GM21390 (cell line): ENCODE results near the gene CCDC141.
A peak's percentile ranks its signal among the peaks of the same experiment; 100 is the strongest.
"Not testable (repeated sequence)": the region's sequence is repeated elsewhere in the genome, so short reads cannot be mapped to it uniquely, and the experiment has no call there.

Experiments
- ATAC-seq: cut with Tn5 transposase; IDR thresholded peaks from one replicate; pipeline ENCODE4 v1.9.1; 2021; ENCODE audit not compliant: unreplicated experiment

CCDC141 gene, protein sequence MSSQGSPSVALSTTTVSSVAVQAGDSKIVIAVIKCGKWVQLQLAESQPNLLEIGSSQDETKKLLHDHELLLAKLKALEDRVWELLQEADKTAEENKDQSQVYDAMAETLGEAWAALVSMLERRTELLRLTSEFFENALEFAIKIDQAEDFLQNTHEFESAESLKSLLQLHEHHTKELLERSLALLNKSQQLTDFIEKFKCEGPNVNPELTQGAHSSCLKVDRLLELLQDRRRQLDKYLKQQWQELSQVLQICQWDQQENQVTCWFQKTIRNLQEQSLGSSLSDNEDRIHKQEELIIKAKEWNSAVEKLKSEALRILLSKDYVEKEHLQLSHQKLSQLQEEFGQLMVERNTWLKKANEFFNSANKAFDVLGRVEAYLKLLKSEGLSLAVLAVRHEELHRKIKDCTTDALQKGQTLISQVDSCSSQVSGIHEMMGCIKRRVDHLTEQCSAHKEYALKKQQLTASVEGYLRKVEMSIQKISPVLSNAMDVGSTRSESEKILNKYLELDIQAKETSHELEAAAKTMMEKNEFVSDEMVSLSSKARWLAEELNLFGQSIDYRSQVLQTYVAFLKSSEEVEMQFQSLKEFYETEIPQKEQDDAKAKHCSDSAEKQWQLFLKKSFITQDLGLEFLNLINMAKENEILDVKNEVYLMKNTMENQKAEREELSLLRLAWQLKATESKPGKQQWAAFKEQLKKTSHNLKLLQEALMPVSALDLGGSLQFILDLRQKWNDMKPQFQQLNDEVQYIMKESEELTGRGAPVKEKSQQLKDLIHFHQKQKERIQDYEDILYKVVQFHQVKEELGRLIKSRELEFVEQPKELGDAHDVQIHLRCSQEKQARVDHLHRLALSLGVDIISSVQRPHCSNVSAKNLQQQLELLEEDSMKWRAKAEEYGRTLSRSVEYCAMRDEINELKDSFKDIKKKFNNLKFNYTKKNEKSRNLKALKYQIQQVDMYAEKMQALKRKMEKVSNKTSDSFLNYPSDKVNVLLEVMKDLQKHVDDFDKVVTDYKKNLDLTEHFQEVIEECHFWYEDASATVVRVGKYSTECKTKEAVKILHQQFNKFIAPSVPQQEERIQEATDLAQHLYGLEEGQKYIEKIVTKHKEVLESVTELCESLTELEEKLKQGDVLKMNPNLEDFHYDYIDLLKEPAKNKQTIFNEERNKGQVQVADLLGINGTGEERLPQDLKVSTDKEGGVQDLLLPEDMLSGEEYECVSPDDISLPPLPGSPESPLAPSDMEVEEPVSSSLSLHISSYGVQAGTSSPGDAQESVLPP (N-terminal part only)

DNA sequence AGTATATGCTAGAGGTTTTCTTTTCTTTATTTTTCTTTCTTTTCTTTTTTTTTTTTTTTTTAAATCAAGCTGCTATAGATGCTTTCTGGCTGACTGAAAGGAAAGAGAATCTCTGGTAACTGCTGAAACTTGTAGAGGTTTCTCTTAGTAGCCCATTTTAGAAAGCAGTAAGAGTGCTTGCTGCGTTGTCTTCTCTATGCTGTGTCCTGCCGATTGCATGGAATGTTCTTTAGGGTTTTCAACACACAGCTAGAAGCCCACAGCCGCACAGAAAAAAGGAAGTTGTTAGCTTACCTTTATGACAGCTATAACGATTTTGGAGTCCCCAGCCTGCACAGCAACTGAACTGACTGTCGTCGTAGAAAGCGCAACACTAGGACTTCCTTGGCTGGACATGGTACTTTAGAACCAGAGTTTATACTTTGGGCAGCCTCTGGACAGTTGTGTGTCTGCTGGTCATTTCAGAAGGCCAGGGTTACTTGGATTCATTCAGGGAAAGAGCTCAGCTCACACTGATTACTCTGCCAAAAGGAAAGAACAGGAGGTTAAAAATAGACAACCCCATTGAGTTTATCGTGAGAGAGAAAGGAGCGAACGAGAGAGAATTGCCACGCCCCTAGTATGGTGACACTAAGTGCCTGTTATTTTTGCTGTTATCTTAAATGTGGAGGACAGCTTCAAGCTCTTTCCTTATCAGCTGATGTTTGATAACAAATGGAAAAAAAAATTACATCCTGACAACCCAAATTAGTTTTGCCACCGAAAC, at the start of gene CCDC141:
TSS of gene CCDC141 (minus strand) at position 592 of the 766 bp plus-strand sequence. CDS start at position 396, 196 bp downstream.
- peak; percentile 66 for ATAC-seq

GRCh38 chr2:179098080-179098689, 48.2 kb upstream of the CCDC141 start:
- no peak for ATAC-seq

GRCh38 chr2:179097131-179097530, 47.2 kb upstream of the CCDC141 start:
- no peak for ATAC-seq

DNA sequence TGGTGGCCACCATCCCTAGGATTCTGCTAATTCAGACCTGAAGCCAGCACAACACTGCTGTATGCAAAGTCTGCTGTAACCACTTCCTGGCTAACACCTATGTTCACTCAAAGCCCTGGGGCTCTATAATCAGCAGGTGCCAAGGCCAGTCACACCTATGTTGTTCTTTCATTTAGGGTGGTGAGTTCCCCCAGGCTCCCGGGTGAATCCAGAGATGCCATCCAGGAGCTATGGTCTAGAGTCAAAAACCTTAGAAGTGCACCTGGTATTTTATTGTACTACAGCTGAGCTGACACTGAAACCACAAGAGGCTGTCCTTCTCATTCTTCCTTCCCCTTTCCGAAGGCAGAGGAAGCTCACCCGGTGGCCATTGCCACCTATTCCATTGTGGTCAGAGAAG, 46.2 kb upstream of the CCDC141 start:
- peak; percentile 98 for ATAC-seq

DNA sequence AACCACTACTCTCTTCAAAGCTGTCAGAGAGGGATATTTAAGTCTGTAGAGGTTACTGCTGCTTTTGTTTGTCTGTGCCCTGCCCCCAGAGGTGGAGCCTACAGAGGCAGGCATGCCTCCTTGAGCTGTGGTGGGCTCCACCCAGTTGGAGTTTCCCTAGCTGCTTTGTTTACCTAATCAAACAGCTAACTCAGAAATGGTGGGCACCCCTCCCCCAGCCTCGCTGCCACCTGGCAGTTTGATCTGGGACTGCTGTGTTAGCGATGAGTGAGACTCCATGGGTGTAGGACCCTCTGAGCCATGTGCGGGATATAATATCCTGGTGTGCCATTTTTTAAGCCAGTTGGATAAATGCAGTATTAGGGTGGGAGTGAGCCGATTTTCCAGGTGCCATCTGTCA, 43.0 kb upstream of the CCDC141 start:
- ATAC-seq, result not testable (repeated sequence)

DNA sequence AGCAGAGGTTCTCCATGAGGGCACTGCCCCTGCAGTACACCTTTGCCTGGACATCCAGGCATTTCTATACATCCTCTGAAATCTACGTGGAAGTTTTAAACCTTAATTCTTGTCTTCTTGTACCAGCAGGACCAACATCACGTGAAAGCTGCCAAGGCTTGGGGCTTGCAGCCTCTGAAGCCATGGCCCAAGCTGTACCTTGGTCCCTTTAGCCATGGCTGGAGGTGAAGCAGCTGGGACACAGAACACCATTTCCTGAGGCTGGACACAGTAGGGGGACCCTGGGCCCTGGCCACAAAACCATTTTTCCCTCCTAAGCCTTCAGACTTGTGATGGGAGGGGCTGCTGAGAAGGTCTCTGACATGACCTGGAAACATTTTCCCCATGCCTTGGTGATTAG, 32.8 kb upstream of the CCDC141 start:
- ATAC-seq, result no peak

DNA sequence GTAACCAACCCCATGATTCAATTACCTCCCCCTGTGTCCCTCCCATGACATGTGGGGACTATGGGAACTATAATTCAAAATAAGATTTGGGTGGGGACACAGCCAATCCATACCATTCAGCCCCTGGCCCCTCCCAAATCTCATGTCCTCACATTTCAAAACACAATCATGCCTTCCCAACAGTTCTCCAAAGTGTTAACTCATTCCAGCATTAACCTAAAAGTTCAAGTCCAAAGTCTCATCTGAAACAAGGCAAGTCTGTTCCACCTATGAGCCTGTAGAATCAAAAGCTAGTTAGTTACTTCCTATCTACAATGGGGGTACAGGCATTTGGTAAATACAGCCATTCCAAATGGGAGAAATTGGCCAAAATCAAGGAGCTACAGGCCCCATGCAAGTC, 32.0 kb upstream of the CCDC141 start:
- ATAC-seq, result no peak

DNA sequence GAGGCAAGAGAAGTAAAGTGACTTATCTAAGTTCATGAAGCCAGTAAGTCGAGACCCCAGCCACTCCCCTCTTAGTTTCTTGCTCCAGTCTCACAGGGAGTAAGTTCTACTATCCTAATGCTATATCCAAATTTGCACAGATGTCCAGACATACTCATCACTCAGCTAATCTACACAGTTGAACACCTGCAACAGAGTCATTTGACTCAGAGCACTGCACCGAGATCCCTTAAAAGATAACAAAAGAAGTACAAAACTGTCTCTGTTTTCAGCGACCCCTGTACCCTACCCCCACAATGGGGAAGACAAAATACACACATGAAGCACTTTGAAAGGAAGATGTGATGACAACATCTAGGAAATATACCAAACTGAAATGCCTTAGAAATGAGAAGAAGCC, 22.6 kb upstream of the CCDC141 start:
- ATAC-seq, result no peak

- ATAC-seq, result no peak
Observed at GRCh38 chr2:179071810-179072355, 21.9 kb upstream of the CCDC141 start.

- no peak for ATAC-seq
Observed at GRCh38 chr2:179070895-179071294, 21.0 kb upstream of the CCDC141 start.

DNA sequence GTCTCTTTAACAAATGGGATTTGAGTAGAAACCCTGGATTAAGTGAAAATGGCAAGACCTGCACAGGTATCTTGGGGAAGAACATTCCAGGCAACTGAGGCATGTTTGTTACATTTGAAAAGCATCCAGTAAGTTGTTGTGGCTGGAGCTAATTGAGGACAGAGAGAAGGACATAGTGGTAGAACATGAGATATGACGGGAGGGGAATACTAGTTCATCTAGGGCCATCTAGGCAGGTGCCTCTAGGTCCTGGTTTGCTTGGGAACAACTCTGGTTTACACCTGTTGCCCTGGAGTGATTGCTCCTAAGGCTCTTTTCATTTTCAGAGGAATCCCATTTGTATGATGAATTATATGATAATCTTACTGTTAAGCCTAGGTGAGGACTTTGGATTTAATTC, 19.7 kb upstream of the CCDC141 start:
- ATAC-seq, result no peak

DNA sequence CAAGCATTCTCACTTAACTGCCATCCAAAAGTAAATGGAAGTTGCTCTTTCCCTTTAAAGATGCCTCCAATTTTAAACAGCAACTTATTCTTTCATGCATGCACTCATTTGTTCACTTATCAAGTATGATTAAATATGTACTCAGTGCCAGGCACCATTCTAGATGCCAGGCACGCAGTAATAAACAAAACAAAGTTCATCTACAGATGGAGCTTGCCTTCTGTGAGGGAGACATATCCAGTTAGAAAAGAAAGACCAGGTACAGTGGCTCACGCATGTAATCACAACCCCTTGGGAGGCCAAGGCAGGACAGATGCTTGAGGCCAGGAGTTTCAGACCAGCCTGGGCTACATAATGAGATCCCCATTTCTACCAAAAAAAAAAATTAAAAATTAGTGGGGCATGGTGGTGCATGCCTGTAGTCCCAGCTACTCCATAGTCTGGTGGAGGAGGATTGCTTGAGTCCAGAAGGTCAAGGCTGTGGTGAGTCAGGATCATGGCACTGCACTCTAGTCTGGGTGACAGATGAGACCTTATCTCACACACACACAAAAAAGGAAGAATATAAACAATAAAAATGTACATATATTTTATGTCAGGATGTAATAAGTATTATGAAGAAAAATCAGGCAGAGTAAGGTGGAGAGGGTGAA, 19.2 kb upstream of the CCDC141 start:
- no peak for ATAC-seq

DNA sequence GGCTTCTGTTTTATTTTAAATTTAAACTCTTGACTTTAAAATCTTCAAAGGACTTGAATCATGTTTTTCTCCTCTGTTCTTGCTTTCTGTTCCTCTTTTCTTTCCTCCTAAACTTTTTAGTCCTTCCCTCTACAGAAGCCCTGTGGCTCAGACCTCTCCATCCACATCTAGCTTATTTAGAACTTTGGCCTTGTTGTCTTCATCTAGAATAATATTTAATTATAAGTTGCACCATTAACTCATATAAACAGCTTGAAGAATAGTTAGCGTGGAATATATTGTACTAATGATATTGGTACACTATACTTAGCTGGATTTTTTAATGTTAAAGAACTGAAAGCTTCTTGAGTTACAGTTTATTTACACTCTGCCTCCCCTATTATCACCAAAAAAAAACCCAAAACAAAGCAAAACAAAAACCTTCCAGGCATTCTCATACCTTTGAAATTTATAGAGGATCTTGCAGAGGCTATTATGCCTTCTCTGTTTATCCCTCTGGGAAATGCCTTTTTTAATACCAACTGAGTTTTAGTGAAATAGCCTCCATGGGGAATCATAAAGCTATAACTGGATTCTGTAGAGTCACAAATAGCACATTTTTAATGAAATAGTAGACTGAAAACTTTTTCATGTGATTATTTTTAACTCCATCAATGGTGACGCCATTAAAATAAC, 9.2 kb upstream of the CCDC141 start:
- peak; percentile 96 for ATAC-seq

GRCh38 chr2:179057737-179058136, 7.8 kb upstream of the CCDC141 start:
- no peak for ATAC-seq

DNA sequence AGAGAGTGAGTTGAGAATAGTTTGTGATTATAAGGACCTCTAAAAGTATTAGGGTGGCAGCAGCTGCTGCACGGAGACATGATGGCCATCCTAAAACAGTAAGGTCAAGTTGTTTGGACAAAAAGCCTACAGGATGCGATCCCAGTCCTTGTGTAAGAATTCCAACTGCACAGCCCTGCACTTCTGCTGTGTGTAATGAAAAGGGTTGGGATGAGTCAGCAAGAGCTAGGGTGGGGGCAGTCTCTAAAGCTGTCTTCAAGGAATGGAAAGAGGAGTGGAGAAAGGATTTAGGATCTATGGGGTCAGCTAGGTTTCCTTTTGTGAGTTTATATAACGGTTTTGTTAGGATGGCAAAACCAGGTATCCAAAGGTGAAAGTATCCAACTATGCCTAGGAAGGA, 3.6 kb upstream of the CCDC141 start:
- ATAC-seq, result not testable (repeated sequence)

GRCh38 chr2:179051250-179051649, 1.3 kb upstream of the CCDC141 start:
- ATAC-seq, result no peak

DNA sequence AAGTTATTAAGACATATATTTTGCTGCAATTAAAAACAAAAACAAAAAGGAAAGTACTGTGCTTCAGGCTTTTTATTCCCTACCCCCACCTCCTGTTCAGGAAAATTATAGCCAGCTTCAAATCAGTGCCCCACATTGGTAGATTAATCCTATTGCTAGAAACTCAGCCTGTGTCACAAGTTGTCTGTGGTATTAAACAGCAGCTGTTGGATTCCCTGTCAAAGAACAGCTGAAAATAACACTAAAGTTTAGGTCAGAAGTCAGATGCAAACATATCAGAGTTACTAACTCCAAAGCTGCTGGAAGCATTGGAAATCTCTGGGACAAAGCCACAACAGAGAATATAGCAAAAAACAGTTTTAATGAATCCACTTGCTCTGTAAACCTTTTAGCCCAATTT, 818 bp upstream of the CCDC141 start:
- ATAC-seq, result no peak

DNA sequence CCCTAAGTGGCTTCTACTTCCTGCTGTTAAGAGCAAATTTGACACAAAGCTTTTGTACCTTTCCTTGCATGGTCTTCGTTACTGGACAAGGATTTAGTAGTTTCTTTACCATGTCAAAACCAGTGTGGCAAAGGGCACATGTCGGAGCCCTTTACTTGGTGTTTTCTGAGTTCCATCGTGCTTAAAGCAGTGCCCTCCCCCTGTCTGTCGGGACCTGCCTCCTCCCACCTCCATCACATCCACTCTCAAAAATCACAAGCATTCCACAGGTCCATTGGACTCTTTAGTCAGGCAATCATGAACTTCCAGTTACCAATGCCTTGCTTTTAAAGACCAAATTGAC, 763 bp downstream of the CCDC141 start:
- ATAC-seq, result peak; percentile 44

- no peak for ATAC-seq
Observed at GRCh38 chr2:179048099-179048498, 1.8 kb downstream of the CCDC141 start.
